HepG2 (cell line): ENCODE data around the gene APBB1IP. TPM values are rescaled to one million over a fixed set of nuclear protein-coding genes. Genes with fewer than 3 reads are reported as not detected.
"Not testable (repeated sequence)": the region's sequence is repeated elsewhere in the genome, so short reads cannot be mapped to it uniquely, and the experiment has no call there.

ENCODE experiments used
- ATAC-seq: fragments of 200-7000 bp; cut with Tn5 transposase; 3 replicates; pipeline ENCODE4 v1.9.1; 2020; ENCODE audit warnings: mild to moderate bottlenecking, moderate library complexity
- BruUV-seq: library from RNA; stranded (reverse); fragments of 400-500 nt; replicated peaks from 2 replicates; lab custom pipeline; 2021; lab: Mats Ljungman, UMichigan
- CTCF ChIA-PET: fragments of 300-600 bp; formaldehyde crosslinking; extraction: SDS; loops from one replicate; lab custom pipeline; 2021; ENCODE audit warnings: low total read pairs, inconsistent platforms, low intra/inter-chr PET ratio; lab: Yijun Ruan, JAX
- POLR2A ChIA-PET: fragments of 350-600 bp; sonication (Branson Sonifier 250); formaldehyde crosslinking; loops from one replicate; lab custom pipeline; 2020; ENCODE audit warnings: antibody characterized with exemption, inconsistent platforms; lab: Yijun Ruan, JAX
- DNase-seq: peaks from one replicate; pipeline ENCODE4 v3.0.0-alpha.2; 2015; ENCODE audit warnings: low spot score
- FAIRE-seq: peaks from 3 replicates; lab custom pipeline; 2011; peaks lifted over from hg19 to GRCh38; lab: Jason Lieb, UNC
- H2AFZ ChIP-seq: one replicate; pipeline ENCODE4 v1.6.1; 2011; ENCODE audit warnings: low read length, inconsistent platforms
- H3K27ac ChIP-seq: fragments of 300-600 bp; 3 replicates; pipeline ENCODE4 v1.8.0; 2011; ENCODE audit warnings: mixed run types, mild to moderate bottlenecking, mixed read lengths, low read length, inconsistent platforms; ENCODE audit not compliant: insufficient read depth; ENCODE audit errors: extremely low read length
- H3K27me3 ChIP-seq, 2 experiments: fragments of 200-600 bp in 1 of 2; 2 replicates in 1 of 2; 3 replicates in 1 of 2; pipeline versions ENCODE4 v1.6.0 to v1.8.0; 2011; ENCODE audit warnings: low read length in 2 of 2, mild to moderate bottlenecking in 2 of 2, moderate library complexity in 2 of 2, inconsistent platforms in 1 of 2; ENCODE audit not compliant: insufficient read depth in 2 of 2, control insufficient read depth in 1 of 2
- H3K36me3 ChIP-seq, 2 experiments: fragments of 200-600 bp in 1 of 2; replicated peaks in 1 of 2; 2 replicates in 1 of 2; 3 replicates in 1 of 2; pipeline versions ENCODE4 v1.5.1 to v1.8.0; 2011; ENCODE audit warnings: low read length in 2 of 2, inconsistent platforms in 1 of 2; ENCODE audit not compliant: insufficient read depth in 2 of 2, control insufficient read depth in 1 of 2
- H3K4me1 ChIP-seq: 2 replicates; pipeline ENCODE4 v1.5.1; 2012; ENCODE audit warnings: low read length, inconsistent platforms; ENCODE audit not compliant: insufficient read depth
- H3K4me2 ChIP-seq: 2 replicates; pipeline ENCODE4 v1.6.0; 2011; ENCODE audit warnings: low read depth, low read length, inconsistent platforms
- H3K4me3 ChIP-seq, 3 experiments: fragments of 200-600 bp in 1 of 3; sonication (generic), shearing (Covaris generic) in 1 of 3; replicated peaks in 1 of 3; 2 replicates each; pipeline ENCODE4 v1.5.1; 2011 to 2016; ENCODE audit warnings: low read length in 3 of 3, inconsistent platforms in 2 of 3, low read depth in 2 of 3, mild to moderate bottlenecking in 2 of 3, control low read depth in 1 of 3, mixed read lengths in 1 of 3; ENCODE audit not compliant: insufficient read depth in 1 of 3
- H3K79me2 ChIP-seq: one replicate; pipeline ENCODE4 v1.6.1; 2011; ENCODE audit warnings: low read length, inconsistent platforms; ENCODE audit not compliant: insufficient read depth
- H3K9ac ChIP-seq: 2 replicates; pipeline ENCODE4 v1.6.0; 2011; ENCODE audit warnings: mild to moderate bottlenecking, low read depth, low read length, inconsistent platforms; ENCODE audit not compliant: insufficient read depth
- H3K9me3 ChIP-seq: 2 replicates; pipeline ENCODE4 v1.5.1; 2012; ENCODE audit warnings: mild to moderate bottlenecking, low read length
- H4K20me1 ChIP-seq: 2 replicates; pipeline ENCODE4 v1.6.0; 2011; ENCODE audit warnings: inconsistent platforms, mild to moderate bottlenecking, low read length, moderate library complexity; ENCODE audit not compliant: insufficient read depth
- FOXK2 ChIP-seq: fragments of 450-650 bp; IDR thresholded peaks from 2 replicates; pipeline ENCODE4 v1.6.1; 2016
- MAFK ChIP-seq, 2 experiments: IDR thresholded peaks in 1 of 2; conservative IDR thresholded peaks in 1 of 2; 2 replicates each; pipeline ENCODE4 v1.6.1; 2011; ENCODE audit warnings: improper control_type of control experiment in 2 of 2, low read length in 2 of 2
- PHB2 ChIP-seq: fragments of 450-650 bp; IDR thresholded peaks from 2 replicates; pipeline ENCODE4 v1.6.1; 2018; ENCODE audit not compliant: partially characterized antibody
- ZBTB20 ChIP-seq: sonication (generic); formaldehyde crosslinking; IDR thresholded peaks from 2 replicates; pipeline ENCODE4 v1.8.1; 2023; ENCODE audit warnings: missing genetic modification reagents, low read depth, mild to moderate bottlenecking, borderline replicate concordance
- ZFP37 ChIP-seq: sonication (generic); formaldehyde crosslinking; IDR thresholded peaks from 2 replicates; pipeline ENCODE4 v1.4.0; 2020; ENCODE audit warnings: missing genetic modification reagents, borderline replicate concordance
- ZNF24 ChIP-seq: fragments of 450-650 bp; IDR thresholded peaks from 2 replicates; pipeline ENCODE4 v1.6.1; 2017; ENCODE audit warnings: antibody characterized with exemption, mild to moderate bottlenecking
- WGBS: methylation state at CpG from one replicate; pipeline ENCODE4 v1.1.6; 2017; ENCODE audit warnings: low lambda C conversion rate; 5-methylcytosine and 5-hydroxymethylcytosine counted together
- in situ Hi-C: cut with HindIII; loops from 2 replicates; pipeline ENCODE4 v1.10.0; 2017; ENCODE audit warnings: low pct_unique_long_range_greater_than_20kb; ENCODE audit not compliant: extremely low pct_ligation_motif_present
- intact Hi-C: fragments of 100-400 bp; cut with micrococcal nuclease; formaldehyde crosslinking; loops from one replicate; pipeline ENCODE4 v1.10.0; 2022; ENCODE audit not compliant: unreplicated experiment
- polyA plus RNA-seq, 8 experiments: library from polyadenylated mRNA; depleted of rRNA in 3 of 8; stranded (reverse) in 7 of 8; unstranded in 1 of 8; fragments of >200 nt; fragmentation: Illumina TruSeq in 4 of 8; extraction: Trizol in 4 of 8; gene quantifications; 2 replicates each; pipeline versions ENCODE4 v1.2.1 to v1.2.3, GENCODE V29; 2011 to 2016; ENCODE audit warnings: low read depth in 4 of 8, missing spikeins in 1 of 8, mixed read lengths in 1 of 8; ENCODE audit not compliant: insufficient read depth in 1 of 8
- total RNA-seq, 5 experiments: library from RNA; depleted of rRNA; stranded (reverse); fragments of >200 nt; fragmentation: Illumina TruSeq; extraction: Trizol; gene quantifications; 2 replicates each; pipeline ENCODE4 v1.2.3, GENCODE V29; 2016; ENCODE audit warnings: low read depth in 1 of 5

The APBB1IP gene
- total and polyA plus RNA-seq, 2 of the 13 experiments (the other 11 are each of a cell fraction or from before 2014, with no cell fraction given), result 0.08 TPM; not detected in 1

GRCh38 chr10:26472492-26472778 lies 34.3 kb downstream of the APBB1IP start:
- Histone ChIP-seq H3K9ac (no peak overlapping the region), H3K4me3 (no peak overlapping the region), H3K79me2 (no peaks in the 10 kb centered on the region), H3K4me1 (peaks cover 6% of the 10 kb centered on the region), H3K4me2 (no peak overlapping the region), H3K36me3 (no peaks in the 10 kb centered on the region), H3K9me3 (no peaks in the 10 kb centered on the region), H3K27me3 (no peaks in the 10 kb centered on the region), H2AFZ (no peak overlapping the region), H3K27ac (no peak overlapping the region)
- ChIA-PET CTCF (no interaction called here), POLR2A (no interaction called here)
- intact Hi-C loops, result no loop called here
- DNase-seq (no peak), ATAC-seq (no peak), FAIRE-seq (no peak)
- no TSS peak for BruUV-seq
- TF ChIP-seq ZNF24, result peak; percentile 53; the same call in 1 of the 2 replicates
- no peak for TF ChIP-seq ZBTB20 (CRISPR knock-in tag)
- TF ChIP-seq, all 625 proteins: peak for 1
- in situ Hi-C loops, result no loop called here
- 23% methylated on average over 5 of the region's 5 CpGs for WGBS
- H4K20me1 ChIP-seq, result no peaks in the 10 kb centered on the region

GRCh38 chr10:26474026-26474425 lies 35.9 kb downstream of the APBB1IP start:
- no TSS peak for BruUV-seq
- FAIRE-seq (no peak), DNase-seq (no peak), ATAC-seq (no peak)
- in situ Hi-C loops (no loop called here), intact Hi-C loops (no loop called here)
- no peaks in the 10 kb centered on the region; a peak in 1 of 5 replicates for H3K27me3 ChIP-seq
- no peaks in the 10 kb centered on the region for H3K9me3 ChIP-seq
- no peaks in the 10 kb centered on the region for H3K36me3 ChIP-seq
- 9% methylated on average over 1 of the region's 1 CpG for WGBS
- no peak overlapping the region for H3K4me2 ChIP-seq
- no peak overlapping the region for H3K27ac ChIP-seq
- POLR2A ChIA-PET, result no interaction called here
- no peak overlapping the region for H3K4me3 ChIP-seq
- H3K9ac ChIP-seq, result no peak overlapping the region
- CTCF ChIA-PET, result no interaction called here
- H2AFZ ChIP-seq, result no peak overlapping the region
- no peaks in the 10 kb centered on the region for H3K4me1 ChIP-seq
- TF ChIP-seq ZFP37 (CRISPR knock-in tag) (no peak), PHB2 (no peak), FOXK2 (no peak), MAFK (conservative IDR thresholded peaks at IDR 0.05 in 1 of 2, IDR thresholded peaks at IDR 0.05 in 1 of 2; ENCODE audit: low read length in 2 of 2) (no peak)
- no peaks in the 10 kb centered on the region for H4K20me1 ChIP-seq
- no peaks in the 10 kb centered on the region for H3K79me2 ChIP-seq

GRCh38 chr10:26474845-26475244 lies 36.7 kb downstream of the APBB1IP start:
- ATAC-seq, H3K4me3 ChIP-seq, H4K20me1 ChIP-seq, H3K4me1 ChIP-seq, POLR2A ChIA-PET, H3K36me3 ChIP-seq, DNase-seq, intact Hi-C loops, FAIRE-seq, CTCF ChIA-PET, H2AFZ ChIP-seq, H3K4me2 ChIP-seq, BruUV-seq, H3K27me3 ChIP-seq, H3K9me3 ChIP-seq, H3K27ac ChIP-seq, H3K9ac ChIP-seq, H3K79me2 ChIP-seq, in situ Hi-C loops: not testable (repeated sequence)
- WGBS, result 49% methylated on average over 8 of the region's 8 CpGs
